ENCODE data around the gene ZNF385B.

ZNF385B gene

GRCh38 chr2:179562330-179562885 is 299.0 kb downstream of the ZNF385B start:
- TF ChIP-seq TAF1 (IDR thresholded peaks at IDR 0.05; ENCODE audit: borderline replicate concordance, insufficient read depth, low read length) (no peak), REST (IDR thresholded peaks at IDR 0.05; ENCODE audit: insufficient read depth in 1 of 2, low read depth in 2 of 2, low read length in 2 of 2) (no peak), FOXP2 (optimal IDR thresholded peaks at IDR 0.05; ENCODE audit: borderline replicate concordance, extremely low read depth, extremely low read length, insufficient read depth) (no peak), SIN3A (IDR thresholded peaks at IDR 0.05; ENCODE audit: borderline replicate concordance, insufficient read depth, low read length) (no peak), POLR2AphosphoS5 (IDR thresholded peaks at IDR 0.05; ENCODE audit: low read depth, low read length) (no peak)

- TF ChIP-seq POLR2AphosphoS5 (IDR thresholded peaks at IDR 0.05; ENCODE audit: low read depth, low read length) (no peak), REST (IDR thresholded peaks at IDR 0.05; ENCODE audit: insufficient read depth in 1 of 2, low read depth in 2 of 2, low read length in 2 of 2) (no peak), FOXP2 (optimal IDR thresholded peaks at IDR 0.05; ENCODE audit: borderline replicate concordance, extremely low read depth, extremely low read length, insufficient read depth) (no peak), SIN3A (IDR thresholded peaks at IDR 0.05; ENCODE audit: borderline replicate concordance, insufficient read depth, low read length) (no peak), TAF1 (IDR thresholded peaks at IDR 0.05; ENCODE audit: borderline replicate concordance, insufficient read depth, low read length) (no peak)
These were observed 299.7 kb downstream of the ZNF385B start for GRCh38 chr2:179561702-179562101.

GRCh38 chr2:179560257-179560735 is 301.1 kb downstream of the ZNF385B start:
- TF ChIP-seq FOXP2 (optimal IDR thresholded peaks at IDR 0.05; ENCODE audit: borderline replicate concordance, extremely low read depth, extremely low read length, insufficient read depth), result no peak
- no peak for TF ChIP-seq SIN3A (IDR thresholded peaks at IDR 0.05; ENCODE audit: borderline replicate concordance, insufficient read depth, low read length)
- TF ChIP-seq TAF1 (IDR thresholded peaks at IDR 0.05; ENCODE audit: borderline replicate concordance, insufficient read depth, low read length), result no peak
- TF ChIP-seq POLR2AphosphoS5 (IDR thresholded peaks at IDR 0.05; ENCODE audit: low read depth, low read length), result no peak
- TF ChIP-seq REST (IDR thresholded peaks at IDR 0.05; ENCODE audit: insufficient read depth in 1 of 2, low read depth in 2 of 2, low read length in 2 of 2), result no peak

- TF ChIP-seq REST (IDR thresholded peaks at IDR 0.05; ENCODE audit: insufficient read depth in 1 of 2, low read depth in 2 of 2, low read length in 2 of 2), result no peak
- no peak for TF ChIP-seq SIN3A (IDR thresholded peaks at IDR 0.05; ENCODE audit: borderline replicate concordance, insufficient read depth, low read length)
- no peak for TF ChIP-seq POLR2AphosphoS5 (IDR thresholded peaks at IDR 0.05; ENCODE audit: low read depth, low read length)
These were observed 302.2 kb downstream of the ZNF385B start for GRCh38 chr2:179559108-179559806.
